PC-3 (cell line): ENCODE data around the gene MBOAT1. TPM values are rescaled to one million over a fixed set of nuclear protein-coding genes. Genes with fewer than 3 reads are reported as not detected.

ENCODE experiments used
- ATAC-seq: fragments of 200-7000 bp; cut with Tn5 transposase; 2 replicates; pipeline ENCODE4 v1.9.1; 2020; ENCODE audit warnings: mild to moderate bottlenecking, moderate library complexity
- BruUV-seq: library from RNA; stranded (reverse); fragments of 400-500 nt; replicated peaks from 2 replicates; lab custom pipeline; 2021; lab: Mats Ljungman, UMichigan
- CTCF ChIA-PET: fragments of 300-600 bp; sonication (Branson Sonifier 250); formaldehyde crosslinking; loops from one replicate; lab custom pipeline; 2022; ENCODE audit warnings: antibody characterized with exemption; lab: Charles Lee
- POLR2A ChIA-PET: fragments of 300-600 bp; sonication (Branson Sonifier 250); formaldehyde crosslinking; loops from one replicate; lab custom pipeline; 2022; ENCODE audit warnings: antibody characterized with exemption; ENCODE audit not compliant: unreplicated experiment; lab: Charles Lee
- DNase-seq: peaks from one replicate; pipeline ENCODE4 v3.0.0-alpha.2; 2015
- H2AFZ ChIP-seq: fragments of 300-600 bp; sonication (generic); 2 replicates; pipeline ENCODE4 v1.6.0; 2016; ENCODE audit warnings: antibody characterized with exemption, low read length
- H3F3A ChIP-seq: fragments of 300-600 bp; sonication (generic); one replicate; pipeline ENCODE4 v1.6.0; 2017; ENCODE audit warnings: antibody characterized with exemption, low read length, control low read depth, mild to moderate bottlenecking; ENCODE audit not compliant: unreplicated experiment
- H3K27ac ChIP-seq: fragments of 300-600 bp; sonication (generic); 2 replicates; pipeline ENCODE4 v1.5.1; 2016; ENCODE audit warnings: mild to moderate bottlenecking, low read length
- H3K27me3 ChIP-seq: fragments of 300-600 bp; sonication (generic); 2 replicates; pipeline ENCODE4 v1.6.1; 2016; ENCODE audit warnings: low read length, mixed read lengths
- H3K36me3 ChIP-seq: fragments of 300-600 bp; sonication (generic); 2 replicates; pipeline ENCODE4 v1.6.1; 2016; ENCODE audit warnings: low read depth, mixed run types, low read length, mixed read lengths
- H3K4me1 ChIP-seq: fragments of 300-600 bp; sonication (generic); 2 replicates; pipeline ENCODE4 v1.5.1; 2016; ENCODE audit warnings: low read length; ENCODE audit not compliant: insufficient read depth
- H3K4me2 ChIP-seq: fragments of 300-600 bp; sonication (generic); 2 replicates; pipeline ENCODE4 v1.6.0; 2016; ENCODE audit warnings: low read length
- H3K4me3 ChIP-seq: fragments of 300-600 bp; sonication (generic); 2 replicates; pipeline ENCODE4 v1.5.1; 2016; ENCODE audit warnings: mild to moderate bottlenecking, low read length, mixed read lengths
- H3K79me2 ChIP-seq: fragments of 300-600 bp; sonication (generic); 2 replicates; pipeline ENCODE4 v1.6.1; 2017; ENCODE audit warnings: low read length, mixed read lengths
- H3K9ac ChIP-seq: fragments of 300-600 bp; sonication (generic); 2 replicates; pipeline ENCODE4 v1.6.0; 2016; ENCODE audit warnings: mild to moderate bottlenecking, low read length
- H3K9me2 ChIP-seq: fragments of 300-600 bp; sonication (generic); replicated peaks from 2 replicates; pipeline ENCODE4 v1.6.1; 2016; ENCODE audit warnings: mixed run types, low read length, mixed read lengths
- H3K9me3 ChIP-seq: fragments of 300-600 bp; sonication (generic); 2 replicates; pipeline ENCODE4 v1.6.1; 2016; ENCODE audit warnings: low read length, mixed read lengths
- H4K20me1 ChIP-seq: fragments of 300-600 bp; sonication (generic); 2 replicates; pipeline ENCODE4 v1.6.1; 2016; ENCODE audit warnings: low read length, mixed read lengths
- EZH2 ChIP-seq: fragments of 300-600 bp; sonication (generic); IDR thresholded peaks from one replicate; pipeline ENCODE4 v1.6.1; 2017; ENCODE audit warnings: antibody characterized with exemption, mild to moderate bottlenecking, low read length; ENCODE audit not compliant: unreplicated experiment
- EZH2phosphoT487 ChIP-seq: fragments of 300-600 bp; sonication (generic); IDR thresholded peaks from 2 replicates; pipeline ENCODE4 v1.6.1; 2018; ENCODE audit warnings: mild to moderate bottlenecking, antibody characterized with exemption, low read length, borderline replicate concordance
- intact Hi-C: fragments of 100-400 bp; cut with micrococcal nuclease; formaldehyde crosslinking; loops from 2 replicates; pipeline ENCODE4 v1.9.0; 2023
- total RNA-seq: library from RNA; depleted of rRNA; stranded (reverse); fragments of >200 nt; gene quantifications from 2 replicates; pipeline ENCODE4 v1.2.3, GENCODE V29; 2014
- TF ChIP-seq, protein P1 (sequence below): fragments of 300-600 bp; sonication (generic); conservative IDR thresholded peaks from 2 replicates; pipeline ENCODE4 v1.5.1; 2017; ENCODE audit warnings: antibody characterized with exemption, low read depth, mild to moderate bottlenecking, low read length

Gene MBOAT1
- total RNA-seq, 1 experiment from 2014 or later, result 8.4 TPM

- TF ChIP-seq EZH2phosphoT487 (no peak), EZH2 (no peak)
- TF ChIP-seq, protein P1, sequence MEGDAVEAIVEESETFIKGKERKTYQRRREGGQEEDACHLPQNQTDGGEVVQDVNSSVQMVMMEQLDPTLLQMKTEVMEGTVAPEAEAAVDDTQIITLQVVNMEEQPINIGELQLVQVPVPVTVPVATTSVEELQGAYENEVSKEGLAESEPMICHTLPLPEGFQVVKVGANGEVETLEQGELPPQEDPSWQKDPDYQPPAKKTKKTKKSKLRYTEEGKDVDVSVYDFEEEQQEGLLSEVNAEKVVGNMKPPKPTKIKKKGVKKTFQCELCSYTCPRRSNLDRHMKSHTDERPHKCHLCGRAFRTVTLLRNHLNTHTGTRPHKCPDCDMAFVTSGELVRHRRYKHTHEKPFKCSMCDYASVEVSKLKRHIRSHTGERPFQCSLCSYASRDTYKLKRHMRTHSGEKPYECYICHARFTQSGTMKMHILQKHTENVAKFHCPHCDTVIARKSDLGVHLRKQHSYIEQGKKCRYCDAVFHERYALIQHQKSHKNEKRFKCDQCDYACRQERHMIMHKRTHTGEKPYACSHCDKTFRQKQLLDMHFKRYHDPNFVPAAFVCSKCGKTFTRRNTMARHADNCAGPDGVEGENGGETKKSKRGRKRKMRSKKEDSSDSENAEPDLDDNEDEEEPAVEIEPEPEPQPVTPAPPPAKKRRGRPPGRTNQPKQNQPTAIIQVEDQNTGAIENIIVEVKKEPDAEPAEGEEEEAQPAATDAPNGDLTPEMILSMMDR, result no peak
- H3F3A ChIP-seq, result no peaks in the 10 kb centered on the region
- CTCF ChIA-PET, result no interaction called here
- peaks cover 14% of the 10 kb centered on the region for H3K4me1 ChIP-seq
- ATAC-seq (no peak), DNase-seq (no peak)
- no peak overlapping the region for H2AFZ ChIP-seq
- H3K27ac ChIP-seq, result no peak overlapping the region
- no peak overlapping the region for H3K4me3 ChIP-seq
- POLR2A ChIA-PET, result no interaction called here
- no peaks in the 10 kb centered on the region for H3K36me3 ChIP-seq
- no peaks in the 10 kb centered on the region for H3K9me3 ChIP-seq
- H3K4me2 ChIP-seq, result no peak overlapping the region
- H3K79me2 ChIP-seq, result no peaks in the 10 kb centered on the region
- no peaks in the 10 kb centered on the region for H4K20me1 ChIP-seq
- no peaks in the 10 kb centered on the region for H3K27me3 ChIP-seq
- BruUV-seq, result no TSS peak
- intact Hi-C loops, result loop anchor here (10.0 kb wide), 1 partner anchor 317 kb away; the partner anchor contains the start of gene CDKAL1
- H3K9ac ChIP-seq, result no peak overlapping the region
- H3K9me2 ChIP-seq, result no peaks in the 10 kb centered on the region
Observed at GRCh38 chr6:20217891-20218290, 5.6 kb upstream of the MBOAT1 start.

GRCh38 chr6:20217324-20217855 is 5.1 kb upstream of the MBOAT1 start:
- Histone ChIP-seq H3K4me1 (peaks cover 15% of the 10 kb centered on the region), H3K27me3 (no peaks in the 10 kb centered on the region), H3K9me2 (no peaks in the 10 kb centered on the region), H3K9me3 (no peaks in the 10 kb centered on the region), H3K36me3 (no peaks in the 10 kb centered on the region), H2AFZ (no peak overlapping the region), H3F3A (no peaks in the 10 kb centered on the region), H3K4me3 (no peak overlapping the region), H3K4me2 (no peak overlapping the region), H3K27ac (no peak overlapping the region), H3K79me2 (no peaks in the 10 kb centered on the region), H4K20me1 (no peaks in the 10 kb centered on the region), H3K9ac (no peak overlapping the region)
- intact Hi-C loops, result loop anchor here (10.0 kb wide), 1 partner anchor 317 kb away; the partner anchor contains the start of gene CDKAL1
- DNase-seq, result no peak
- no TSS peak for BruUV-seq
- no peak for ATAC-seq
- POLR2A ChIA-PET, result no interaction called here
- CTCF ChIA-PET, result no interaction called here
- TF ChIP-seq, protein P1, result no peak
- TF ChIP-seq EZH2phosphoT487, result no peak
- TF ChIP-seq EZH2, result no peak

DNA sequence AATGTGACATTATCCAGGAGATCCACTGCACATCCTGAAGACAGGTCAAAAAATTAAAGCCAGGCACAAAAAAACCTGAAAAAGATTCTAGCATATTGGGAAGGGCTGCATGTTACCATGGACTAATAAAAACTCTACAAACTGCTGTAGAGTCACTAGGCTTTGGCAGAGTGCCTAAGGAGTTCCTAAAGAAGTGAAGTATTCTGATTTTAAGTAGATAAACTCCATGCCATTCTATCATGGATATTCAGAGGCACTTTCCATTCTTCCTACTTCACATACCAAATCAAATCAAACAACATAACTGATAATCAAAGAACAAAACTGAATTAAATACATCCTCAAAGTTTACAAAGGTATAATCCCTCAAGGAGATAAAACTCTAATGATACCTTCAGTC is 3.0 kb upstream of the MBOAT1 start:
- TF ChIP-seq EZH2phosphoT487 (no peak), EZH2 (no peak)
- TF ChIP-seq, protein P1, result no peak
- no peaks in the 10 kb centered on the region for H3F3A ChIP-seq
- H3K4me2 ChIP-seq, result no peak overlapping the region
- ChIA-PET CTCF (no interaction called here), POLR2A (no interaction called here)
- no peaks in the 10 kb centered on the region for H3K27me3 ChIP-seq
- no peaks in the 10 kb centered on the region for H3K36me3 ChIP-seq
- no peak overlapping the region for H3K9ac ChIP-seq
- no peak overlapping the region for H2AFZ ChIP-seq
- no peak overlapping the region for H3K27ac ChIP-seq
- peaks cover 7% of the 10 kb centered on the region for H3K79me2 ChIP-seq
- ATAC-seq, result no peak
- H3K9me3 ChIP-seq, result no peaks in the 10 kb centered on the region
- H4K20me1 ChIP-seq, result no peaks in the 10 kb centered on the region
- intact Hi-C loops, result loop anchor here (10.0 kb wide), 1 partner anchor 319 kb away; the partner anchor contains the start of gene CDKAL1
- no TSS peak for BruUV-seq
- H3K4me1 ChIP-seq, result peaks cover 20% of the 10 kb centered on the region
- H3K4me3 ChIP-seq, result no peak overlapping the region
- no peaks in the 10 kb centered on the region for H3K9me2 ChIP-seq
- peak; percentile 18 for DNase-seq
